Placental epithelial cell (primary cell): Measurements from ENCODE around the gene RAB3GAP1. TPM values are rescaled to one million over a fixed set of nuclear protein-coding genes. Genes with fewer than 3 reads are reported as not detected.

Experiments
- small RNA-seq: library from RNA; depleted of rRNA; stranded (forward); fragments of <200 nt; gene quantifications from one replicate; pipeline ENCODE3, GENCODE V24; 2012
- total RNA-seq: library from RNA; depleted of rRNA; stranded (reverse); fragments of >200 nt; gene quantifications from 2 replicates; pipeline ENCODE4 v1.2.3, GENCODE V29; 2012

Gene RAB3GAP1
- 56.9 and 79.6 TPM in 2 replicates for total RNA-seq

DNA sequence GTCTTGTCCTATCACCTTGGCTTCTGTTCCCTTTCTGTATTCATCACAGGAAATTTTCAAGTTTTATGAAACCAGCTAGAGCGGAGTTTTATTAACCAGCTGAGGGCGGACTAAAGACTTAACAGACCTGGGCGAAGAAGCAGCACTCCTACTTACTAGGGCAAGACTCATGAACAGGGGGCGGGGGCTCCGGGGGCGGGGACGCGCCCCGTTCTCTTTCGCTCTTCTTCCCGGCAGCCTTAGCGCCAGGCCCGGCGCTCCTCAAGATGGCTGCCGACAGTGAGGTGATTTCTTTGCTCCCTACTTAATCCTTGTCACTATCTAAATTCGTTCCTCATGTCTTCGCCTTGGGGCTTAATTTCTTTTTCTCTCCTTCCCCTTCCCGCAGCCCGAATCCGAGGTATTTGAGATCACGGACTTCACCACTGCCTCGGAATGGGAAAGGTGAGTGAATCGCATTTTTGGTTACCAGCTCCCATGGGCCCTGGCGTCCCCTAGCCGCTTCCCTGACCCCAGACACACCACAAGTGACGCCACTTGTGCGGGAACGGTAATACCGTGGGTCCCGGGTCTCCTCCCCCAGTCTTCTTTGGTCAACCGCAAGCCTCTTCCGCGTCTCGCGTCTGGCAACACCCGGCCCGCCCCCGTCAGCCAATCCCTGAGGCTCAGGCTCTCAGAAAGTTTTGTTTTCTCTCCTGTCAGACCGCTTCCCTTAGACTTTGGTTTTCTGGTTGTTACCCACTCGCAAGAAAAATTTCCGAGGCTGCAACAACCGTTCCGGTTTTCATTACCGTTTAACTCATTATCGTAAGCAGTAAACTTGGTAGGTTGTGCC is at the start of gene RAB3GAP1:
Gene RAB3GAP1, plus strand, starts transcription at position 251 of the 835 bp plus-strand sequence. Its CDS starts 16 bp downstream, at position 267.

GRCh38 chr2:135047300-135047699 is 4.8 kb upstream of the RAB3GAP1 start, which contains the start of gene MAP3K19:
TSS of gene MAP3K19 (minus strand) at chr2:135047447. CDS start at chr2:135024647, 22,800 bp downstream.

Small RNA genes within 50 kb of the gene (small RNA-seq; reads per million reads assigned to genes)
- 0.09 reads per million for gene SNORA40B

Other genes with a start within 250 kb of the RAB3GAP1 start
- gene ACMSD, start 213.7 kb upstream of the RAB3GAP1 start, total RNA-seq, result not detected in 2 replicates
- 25.9 and 34.6 TPM in 2 replicates for gene CCNT2, start 133.5 kb upstream of the RAB3GAP1 start, total RNA-seq
- not detected in 2 replicates for gene MAP3K19, start 4.8 kb upstream of the RAB3GAP1 start, total RNA-seq